ENCODE measurements around the gene TCN2. TPM values are rescaled to one million over a fixed set of nuclear protein-coding genes. Genes with fewer than 3 reads are reported as not detected.

TCN2 gene
- total and polyA plus RNA-seq, 9 of the 15 experiments (the other 6 are each of a cell fraction or from before 2014, with no cell fraction given), result 0.88 to 5.4 (median 1.7) TPM

- no peak for DNase-seq (ENCODE audit: extremely low read depth in 1 of 4, low spot score in 3 of 4)
- no TSS peak for BruUV-seq (replicated peaks)
- H3K4me3 ChIP-seq, result no peak overlapping the region
- no peak overlapping the region for H3K27ac ChIP-seq (ENCODE audit: extremely low read depth, low read depth, low read length)
- H3K9ac ChIP-seq (ENCODE audit: insufficient read depth in 1 of 2, low read depth in 2 of 2, low read length in 2 of 2), result no peak overlapping the region
- POLR2A ChIA-PET, result interaction anchor here (1.1 to 1.7 kb wide), 3 partner anchors 7 to 19 kb away, joined by 4 to 5 read pairs (median 4); partner anchors contain the start of gene PES1
- CTCF ChIA-PET (ENCODE audit: low intra/inter-chr PET ratio), result no interaction called here
- H3K79me2 ChIP-seq (ENCODE audit: control insufficient read depth, insufficient read depth, low read length), result no peaks in the 10 kb centered on the region
- H2AFZ ChIP-seq (ENCODE audit: low read depth, low read length), result no peak overlapping the region
- in situ Hi-C loops (cut with MboI), result no loop called here
- TF ChIP-seq ZBTB17 (CRISPR knock-in tag; IDR thresholded peaks at IDR 0.05) (no peak), POLR3G (IDR thresholded peaks at IDR 0.05; ENCODE audit: extremely low read depth, insufficient read length, insufficient replicate concordance) (no peak), NFXL1 (CRISPR knock-in tag; IDR thresholded peaks at IDR 0.05) (no peak), ESRRA (IDR thresholded peaks at IDR 0.05; ENCODE audit: borderline replicate concordance, low read depth) (peak; percentile 60), FOXJ3 (CRISPR knock-in tag; IDR thresholded peaks at IDR 0.05) (no peak), GTF2B (IDR thresholded peaks at IDR 0.05; ENCODE audit: extremely low read depth, insufficient read length) (no peak), ATF4 (CRISPR knock-in tag; IDR thresholded peaks at IDR 0.05) (no peak)
- intact Hi-C loops (cut with micrococcal nuclease), result no loop called here
- no peaks in the 10 kb centered on the region for H3K9me3 ChIP-seq (replicated peaks; ENCODE audit: control insufficient read depth, insufficient read depth, low read depth, low read length)
- FAIRE-seq, result no peak
- H3K9me1 ChIP-seq (ENCODE audit: control insufficient read depth, insufficient read depth, low read length), result no peaks in the 10 kb centered on the region
- H3K4me2 ChIP-seq (ENCODE audit: insufficient read depth, low read length), result no peak overlapping the region
- peaks cover 27% of the 10 kb centered on the region; the same call in 1 of the 3 replicates for H3K36me3 ChIP-seq (ENCODE audit: control insufficient read depth, insufficient read depth, low read length)
- peaks cover 0 to 12% of the 10 kb centered on the region in 2 experiments; a peak in 2 of 5 replicates for H3K4me1 ChIP-seq (replicated peaks in 1 of 2; ENCODE audit: control insufficient read depth in 2 of 2, insufficient read depth in 2 of 2, low read length in 2 of 2)
- WGBS (ENCODE audit: insufficient coverage, low coverage, missing lambda C conversion rate), result 8% methylated on average over 7 of the region's 12 CpGs
- peaks cover 0 to 17% of the 10 kb centered on the region in 2 experiments; a peak in 3 of 5 replicates for H3K27me3 ChIP-seq (ENCODE audit: control insufficient read depth in 2 of 2, insufficient read depth in 2 of 2, low read length in 2 of 2)
- no peaks in the 10 kb centered on the region; the same call in none of the 2 replicates for H4K20me1 ChIP-seq (replicated peaks; ENCODE audit: control insufficient read depth, insufficient read depth, low read length)
- ATAC-seq, result no peak
Observed at GRCh38 chr22:30572840-30573593, 34.0 kb upstream of the TCN2 start.

Measured in K562 (cell line).